ENCODE results near the gene IFIT2.

DNA sequence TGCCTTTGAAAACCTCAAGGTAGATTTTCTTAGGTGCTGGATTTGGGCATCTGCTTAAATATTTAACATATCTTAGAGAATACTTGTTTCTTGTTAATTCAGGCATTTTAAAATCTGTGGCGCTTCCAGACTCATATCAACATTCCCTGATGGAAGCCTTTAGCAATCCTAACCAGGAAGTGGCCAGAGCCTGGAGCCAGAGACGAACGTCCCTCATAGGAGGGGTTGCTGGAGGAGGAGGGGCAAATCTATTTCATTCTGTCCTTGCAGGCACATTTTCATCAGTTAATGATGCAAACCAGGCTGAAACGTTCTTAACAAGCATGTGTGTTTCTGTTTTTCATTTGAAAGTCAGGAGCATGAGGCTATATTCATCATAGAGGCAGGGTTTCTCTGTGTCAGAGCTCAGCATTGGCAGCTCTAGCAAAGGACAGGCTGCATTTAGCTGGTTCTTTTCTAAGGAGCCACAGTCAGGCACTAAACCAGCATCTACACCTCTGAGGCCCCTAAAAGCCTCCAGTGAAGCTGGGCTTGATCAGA is 17.8 kb upstream of the IFIT2 start:
- TF ChIP-seq TAF1 (IDR thresholded peaks at IDR 0.05; ENCODE audit: borderline replicate concordance, low read depth, low read length) (no peak), POLR2A (IDR thresholded peaks at IDR 0.05; ENCODE audit: low read depth, low read length) (no peak), POLR2AphosphoS5 (IDR thresholded peaks at IDR 0.05; ENCODE audit: low read depth, low read length) (no peak)
